ENCODE measurements around the gene UBA5. TPM values are rescaled to one million over a fixed set of nuclear protein-coding genes. Genes with fewer than 3 reads are reported as not detected.

The UBA5 gene
- total RNA-seq, 1 donor from 2014 or later = 85.0 TPM

GRCh38 chr3:132721479-132722164, 61.5 kb downstream of the UBA5 start:
- peak; percentile 68 for DNase-seq

GRCh38 chr3:132722165-132723023, 62.3 kb downstream of the UBA5 start, which contains the start of gene NPHP3:
Gene NPHP3, minus strand, starts transcription at chr3:132722409. Its CDS starts 54 bp downstream, at chr3:132722355.
- DNase-seq = peak; percentile 98

GRCh38 chr3:132723024-132723950, 63.2 kb downstream of the UBA5 start:
- DNase-seq = no peak

- no peak for DNase-seq
Measured at GRCh38 chr3:132726341-132726823, 66.3 kb downstream of the UBA5 start.

Other genes starting within 250 kb of the UBA5 start
- gene DNAJC13, start 242.8 kb upstream of the UBA5 start, total RNA-seq = 80.2 TPM
- 0.16 TPM for gene ACKR4, start 63.1 kb upstream of the UBA5 start, total RNA-seq
- gene ACAD11, start 520 bp upstream of the UBA5 start, total RNA-seq = 36.0 TPM
- 20.1 TPM for gene NPHP3, start 62.1 kb downstream of the UBA5 start, total RNA-seq

Measured in occipital lobe (tissue), 2 donors.